HG03159 (cell line): Measurements from ENCODE around the gene SLAIN2.
"Not testable (repeated sequence)": the region's sequence is repeated elsewhere in the genome, so short reads cannot be mapped to it uniquely, and the experiment has no call there.

ENCODE experiments used
- ATAC-seq: cut with Tn5 transposase; IDR thresholded peaks from one replicate; pipeline ENCODE4 v1.9.1; 2021; ENCODE audit warnings: mild to moderate bottlenecking, moderate library complexity; ENCODE audit not compliant: unreplicated experiment

The SLAIN2 gene

GRCh38 chr4:48432017-48432416 lies 90.7 kb downstream of the SLAIN2 start:
- ATAC-seq = no peak

DNA sequence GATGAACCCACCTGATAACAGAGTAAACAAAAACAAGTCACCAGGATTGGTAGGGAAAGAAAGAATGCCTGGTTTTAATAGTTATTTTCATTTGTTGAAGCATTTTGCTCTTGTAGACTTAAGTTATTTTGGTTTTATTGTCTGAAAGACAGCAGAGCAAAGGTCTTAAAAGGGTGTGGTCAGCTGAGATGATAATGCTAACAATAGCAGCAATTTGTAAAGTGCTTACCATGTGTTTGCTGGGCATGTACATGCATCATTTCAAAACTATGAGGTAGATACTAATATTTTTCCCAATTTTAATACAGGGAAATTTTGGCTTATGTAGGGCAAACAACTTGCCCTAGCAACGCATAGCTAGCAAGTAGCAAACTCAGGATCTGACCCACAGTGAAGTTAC lies 95.0 kb downstream of the SLAIN2 start:
- no peak for ATAC-seq

- no peak for ATAC-seq
Measured at GRCh38 chr4:48439988-48440387, 98.7 kb downstream of the SLAIN2 start.

- ATAC-seq = not testable (repeated sequence)
Measured at GRCh38 chr4:48440914-48441313, 99.6 kb downstream of the SLAIN2 start.

DNA sequence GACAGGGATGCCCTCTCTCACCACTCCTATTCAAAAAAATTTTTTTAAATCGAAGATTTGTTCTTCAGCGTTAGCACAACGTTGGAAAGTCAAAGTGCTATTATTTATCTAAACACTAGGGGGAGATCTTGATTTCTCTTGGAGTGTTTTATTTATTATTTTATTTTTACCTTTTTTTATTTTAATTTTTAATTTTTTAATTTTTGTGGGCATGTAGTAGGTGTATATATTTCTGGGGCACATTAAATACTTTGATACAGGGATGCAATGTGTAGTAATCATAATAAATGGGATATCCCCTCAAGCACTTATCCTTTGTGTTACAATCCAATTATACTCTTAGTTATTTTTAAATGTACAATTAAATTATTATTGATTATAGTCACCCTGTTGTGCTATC lies 104.4 kb downstream of the SLAIN2 start:
- no peak for ATAC-seq

DNA sequence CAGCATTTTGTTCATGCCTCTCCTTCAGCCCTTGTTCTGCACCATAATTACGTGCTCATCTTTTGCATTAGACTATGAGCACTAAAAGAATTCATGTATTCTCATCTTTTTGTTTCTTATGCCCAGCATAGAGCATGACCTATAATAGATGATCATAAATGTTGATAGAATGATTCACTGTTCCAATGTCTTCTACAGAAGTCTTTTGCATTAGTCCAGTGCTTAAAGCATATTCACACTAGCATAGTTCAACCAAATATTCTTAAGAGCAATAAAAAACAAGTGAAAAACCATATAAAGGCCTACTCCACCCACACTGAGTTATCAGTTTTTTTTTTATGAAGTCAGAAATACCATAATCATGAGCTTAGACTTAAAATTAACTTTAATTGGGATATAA lies 105.3 kb downstream of the SLAIN2 start:
- ATAC-seq = no peak

- ATAC-seq = no peak
Measured at GRCh38 chr4:48449151-48449550, 107.8 kb downstream of the SLAIN2 start.

DNA sequence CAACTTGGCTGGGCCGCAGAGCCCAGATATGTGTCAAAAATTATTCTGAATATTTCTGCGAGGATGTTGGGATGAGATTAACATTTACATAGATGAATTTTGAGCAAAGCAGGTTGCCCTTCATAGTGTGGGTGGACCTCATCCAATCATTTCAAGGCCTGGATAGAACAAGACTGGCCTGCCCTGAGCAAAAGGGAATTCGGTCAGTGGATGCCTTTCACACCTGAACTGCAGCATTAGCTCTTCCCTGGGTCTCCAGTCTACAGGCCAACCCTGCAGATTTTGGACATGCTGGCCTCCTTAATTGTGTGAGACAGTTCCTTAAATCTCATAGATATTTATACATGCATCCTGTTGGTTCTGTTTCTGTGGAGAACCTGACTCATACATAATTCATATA lies 109.4 kb downstream of the SLAIN2 start:
- no peak for ATAC-seq

DNA sequence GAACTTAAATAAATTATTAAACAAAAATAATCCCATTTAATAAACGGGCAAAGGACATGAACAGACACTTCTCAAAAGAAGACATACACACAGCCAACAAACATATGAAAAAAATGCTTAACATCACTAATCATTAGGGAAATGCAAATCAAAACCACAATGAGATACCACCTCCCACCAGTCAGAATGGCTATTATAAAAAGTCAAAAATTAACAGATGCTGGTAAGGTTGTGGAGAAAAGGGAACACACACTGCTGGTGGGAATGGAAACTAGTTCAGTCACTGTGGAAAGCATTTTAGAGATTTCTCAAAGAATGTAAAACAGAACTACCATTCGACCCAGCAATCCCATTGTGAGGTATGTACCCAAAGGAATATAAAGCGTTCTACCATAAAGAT lies 110.3 kb downstream of the SLAIN2 start:
- not testable (repeated sequence) for ATAC-seq

DNA sequence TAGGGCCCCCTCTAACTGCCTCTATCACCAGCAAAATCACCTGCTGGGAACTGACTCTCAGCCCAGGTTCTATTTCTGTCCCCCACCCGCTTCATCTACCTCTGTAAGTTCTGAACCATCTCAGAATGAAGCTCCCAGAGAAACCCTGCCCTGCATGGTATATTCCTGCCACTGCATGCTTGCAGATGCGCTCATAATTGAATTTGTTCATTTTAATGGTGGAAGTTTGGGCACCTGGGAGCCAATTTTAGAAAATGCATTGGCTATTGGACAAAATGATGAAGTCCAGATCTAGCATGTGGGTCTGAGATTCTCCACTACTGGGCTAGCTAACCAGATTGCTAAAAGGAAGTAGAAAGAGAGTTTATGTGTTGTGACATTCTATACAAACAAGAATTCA lies 113.3 kb downstream of the SLAIN2 start:
- no peak for ATAC-seq

DNA sequence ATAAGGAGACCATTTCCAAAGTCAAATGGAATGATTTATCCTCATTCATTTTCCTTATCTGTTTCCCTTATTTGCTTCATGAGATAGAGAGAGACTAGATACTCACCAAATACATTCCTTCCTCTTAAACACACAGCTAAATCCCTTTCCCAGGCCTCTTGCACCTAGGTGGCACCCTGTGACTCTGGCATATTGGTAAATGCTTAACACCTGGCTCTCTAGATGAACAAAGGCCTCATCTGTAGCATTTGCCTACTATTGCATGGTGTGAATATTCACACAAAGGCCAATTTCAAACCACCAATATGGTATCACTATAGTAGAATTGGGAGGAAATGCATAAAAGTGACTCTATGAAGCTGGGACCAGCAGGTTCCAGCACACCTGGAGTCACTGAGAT lies 119.7 kb downstream of the SLAIN2 start:
- no peak for ATAC-seq

DNA sequence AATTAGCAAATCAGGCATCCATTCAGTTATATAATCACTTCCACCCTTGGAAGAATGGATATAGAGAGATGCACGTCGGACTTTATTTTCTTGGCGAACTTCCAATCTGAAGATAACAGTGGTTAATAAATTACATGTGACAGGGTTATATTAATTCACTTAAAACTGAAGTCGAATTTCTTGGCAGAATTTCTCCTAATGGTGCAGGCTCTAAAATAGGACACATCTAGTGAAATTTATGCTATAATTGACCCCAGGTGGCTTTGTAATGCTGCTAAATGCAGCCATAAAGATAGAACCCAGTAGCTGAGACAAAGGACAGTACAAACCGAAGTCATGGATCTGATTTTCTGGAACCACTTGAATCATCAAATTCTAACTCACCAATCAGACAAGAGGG lies 121.0 kb downstream of the SLAIN2 start:
- ATAC-seq = no peak

GRCh38 chr4:48467442-48467841 lies 126.1 kb downstream of the SLAIN2 start:
- no peak for ATAC-seq

DNA sequence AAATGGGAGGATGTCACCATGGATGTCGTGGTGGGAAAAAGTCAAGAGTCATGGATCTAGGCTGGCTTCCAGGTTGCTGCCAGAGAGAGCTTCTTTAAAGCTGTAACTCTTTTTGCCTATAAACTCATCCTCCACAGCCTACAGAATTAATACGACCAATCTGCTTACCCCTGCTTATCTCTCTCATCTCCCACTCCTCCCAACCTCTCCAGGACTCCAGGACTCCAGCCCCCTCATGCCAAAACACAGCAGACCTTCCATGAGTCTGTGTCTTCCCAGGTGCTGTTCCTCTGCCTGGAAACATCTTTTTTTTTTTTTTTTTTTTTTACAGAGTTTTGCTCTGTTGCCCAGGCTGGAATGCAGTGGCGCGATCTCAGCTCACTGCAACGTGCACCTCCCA lies 126.6 kb downstream of the SLAIN2 start:
- no peak for ATAC-seq

DNA sequence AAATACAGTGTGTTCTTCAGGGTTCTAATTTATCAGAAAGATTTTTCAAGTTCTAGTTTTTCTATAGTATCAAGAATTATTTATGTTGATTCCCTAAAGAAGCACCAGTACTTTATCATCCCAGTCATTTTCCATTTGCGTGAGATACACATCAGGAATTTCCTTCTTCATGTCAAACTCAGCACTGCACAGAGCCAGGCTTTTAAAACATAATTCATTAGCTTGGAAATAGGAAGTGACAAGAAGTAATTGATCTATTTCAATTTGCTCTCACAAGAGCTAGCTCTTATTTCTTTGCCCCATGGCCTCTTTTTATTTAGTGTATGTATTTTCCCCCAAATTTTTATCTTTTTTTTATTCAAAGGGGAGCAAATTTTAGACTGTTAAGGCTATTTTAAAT lies 128.8 kb downstream of the SLAIN2 start:
- no peak for ATAC-seq

DNA sequence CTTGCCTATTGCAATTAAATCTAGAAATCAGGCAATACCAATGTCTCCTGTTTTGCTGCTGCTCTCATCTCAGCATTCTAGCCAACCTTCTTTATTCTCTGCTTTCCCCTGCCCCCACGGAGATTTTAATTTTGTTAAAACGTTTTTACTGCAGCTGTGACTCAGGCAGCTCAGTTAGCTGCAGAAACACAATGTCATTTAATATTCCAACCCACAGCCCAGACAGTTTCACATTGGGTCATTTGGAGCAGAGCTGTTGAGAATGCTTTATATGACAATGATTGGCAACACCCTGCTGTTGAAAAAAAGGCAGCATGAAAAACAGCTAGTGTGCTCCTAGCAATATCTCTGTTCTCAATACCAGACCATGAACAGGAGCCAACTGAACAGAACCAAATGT lies 129.2 kb downstream of the SLAIN2 start:
- no peak for ATAC-seq

GRCh38 chr4:48472794-48473193 lies 131.5 kb downstream of the SLAIN2 start:
- no peak for ATAC-seq

DNA sequence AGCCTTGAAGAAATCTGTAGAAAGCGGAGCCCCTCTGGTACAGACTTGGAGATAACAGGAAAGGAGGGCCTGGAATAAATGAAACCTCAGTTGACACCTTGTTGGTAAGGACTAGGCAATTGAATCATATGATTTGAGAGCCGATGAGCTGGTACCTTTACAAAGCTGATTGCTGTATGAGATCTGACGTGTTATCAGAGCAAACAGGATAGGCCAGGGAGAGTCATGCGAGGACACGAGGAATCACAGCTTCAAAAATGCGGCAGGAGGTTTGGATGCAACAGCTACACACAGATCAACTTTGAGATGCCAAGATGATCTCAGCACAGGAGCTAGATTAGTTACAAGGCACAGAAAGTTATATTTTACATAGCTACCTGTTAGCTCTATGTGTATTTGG lies 134.4 kb downstream of the SLAIN2 start:
- no peak for ATAC-seq
